ENCODE results near the gene ZNF768.

Gene ZNF768

DNA sequence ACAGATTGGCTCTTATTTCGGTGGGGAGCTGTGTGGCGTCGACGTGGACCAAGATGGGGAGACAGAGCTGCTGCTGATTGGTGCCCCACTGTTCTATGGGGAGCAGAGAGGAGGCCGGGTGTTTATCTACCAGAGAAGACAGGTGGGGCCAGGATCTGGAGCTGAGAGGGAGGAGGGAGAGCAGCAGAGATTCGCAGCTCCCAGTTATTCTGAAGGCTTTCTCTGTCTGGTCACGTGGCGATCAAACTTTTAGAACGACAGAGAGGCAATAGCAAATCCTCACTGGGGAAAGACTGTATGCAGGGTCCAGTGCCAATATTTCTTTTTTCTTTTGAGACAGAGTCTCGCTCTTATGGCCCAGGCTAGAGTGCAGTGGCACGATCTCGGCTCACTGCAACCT lies 31.7 kb downstream of the ZNF768 start:
- TF ChIP-seq, protein P1, sequence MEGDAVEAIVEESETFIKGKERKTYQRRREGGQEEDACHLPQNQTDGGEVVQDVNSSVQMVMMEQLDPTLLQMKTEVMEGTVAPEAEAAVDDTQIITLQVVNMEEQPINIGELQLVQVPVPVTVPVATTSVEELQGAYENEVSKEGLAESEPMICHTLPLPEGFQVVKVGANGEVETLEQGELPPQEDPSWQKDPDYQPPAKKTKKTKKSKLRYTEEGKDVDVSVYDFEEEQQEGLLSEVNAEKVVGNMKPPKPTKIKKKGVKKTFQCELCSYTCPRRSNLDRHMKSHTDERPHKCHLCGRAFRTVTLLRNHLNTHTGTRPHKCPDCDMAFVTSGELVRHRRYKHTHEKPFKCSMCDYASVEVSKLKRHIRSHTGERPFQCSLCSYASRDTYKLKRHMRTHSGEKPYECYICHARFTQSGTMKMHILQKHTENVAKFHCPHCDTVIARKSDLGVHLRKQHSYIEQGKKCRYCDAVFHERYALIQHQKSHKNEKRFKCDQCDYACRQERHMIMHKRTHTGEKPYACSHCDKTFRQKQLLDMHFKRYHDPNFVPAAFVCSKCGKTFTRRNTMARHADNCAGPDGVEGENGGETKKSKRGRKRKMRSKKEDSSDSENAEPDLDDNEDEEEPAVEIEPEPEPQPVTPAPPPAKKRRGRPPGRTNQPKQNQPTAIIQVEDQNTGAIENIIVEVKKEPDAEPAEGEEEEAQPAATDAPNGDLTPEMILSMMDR (IDR thresholded peaks at IDR 0.05; ENCODE audit: poor library complexity, severe bottlenecking) = no peak
- H3K27ac ChIP-seq (ENCODE audit: poor library complexity, severe bottlenecking) = no peak overlapping the region
- DNase-seq (ENCODE audit: low spot score) (no peak), ATAC-seq (ENCODE audit: low read depth) (no peak)
- no peaks in the 10 kb centered on the region for H3K9me3 ChIP-seq (ENCODE audit: severe bottlenecking)
- peaks cover 13% of the 10 kb centered on the region for H3K4me1 ChIP-seq (ENCODE audit: insufficient read depth, poor library complexity, severe bottlenecking)
- no peaks in the 10 kb centered on the region for H3K36me3 ChIP-seq (ENCODE audit: low read depth)
- no peaks in the 10 kb centered on the region for H3K27me3 ChIP-seq (ENCODE audit: insufficient read depth, poor library complexity, severe bottlenecking)
- no peak overlapping the region for H3K4me3 ChIP-seq (ENCODE audit: severe bottlenecking)

DNA sequence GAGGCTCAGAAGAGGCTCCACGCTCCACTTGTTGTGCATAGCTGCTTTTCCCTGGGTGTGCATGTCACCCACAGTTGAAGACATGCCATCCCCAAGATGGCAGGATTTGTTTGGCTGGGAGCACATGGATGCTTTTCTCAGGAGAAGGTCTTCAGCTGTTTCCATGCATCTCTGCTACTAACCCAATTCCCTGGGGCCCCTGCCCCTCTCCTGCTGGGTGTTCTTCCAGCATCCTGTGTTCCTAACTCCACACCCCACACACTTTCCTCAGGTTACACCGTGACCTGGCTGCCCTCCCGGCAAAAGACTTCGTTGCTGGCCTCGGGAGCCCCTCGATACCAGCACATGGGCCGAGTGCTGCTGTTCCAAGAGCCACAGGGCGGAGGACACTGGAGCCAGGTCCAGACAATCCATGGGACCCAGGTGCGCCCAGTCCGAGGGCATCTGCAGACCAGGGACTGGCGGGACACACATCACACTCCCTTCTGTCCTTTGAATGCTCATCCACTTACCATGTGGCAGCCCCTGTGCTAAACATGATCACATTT lies 32.4 kb downstream of the ZNF768 start:
- H3K27ac ChIP-seq (ENCODE audit: poor library complexity, severe bottlenecking) = no peak overlapping the region
- no peaks in the 10 kb centered on the region for H3K27me3 ChIP-seq (ENCODE audit: insufficient read depth, poor library complexity, severe bottlenecking)
- DNase-seq (ENCODE audit: low spot score) (no peak), ATAC-seq (ENCODE audit: low read depth) (no peak)
- no peaks in the 10 kb centered on the region for H3K36me3 ChIP-seq (ENCODE audit: low read depth)
- TF ChIP-seq, protein P1 (IDR thresholded peaks at IDR 0.05; ENCODE audit: poor library complexity, severe bottlenecking) = no peak
- H3K4me1 ChIP-seq (ENCODE audit: insufficient read depth, poor library complexity, severe bottlenecking) = peaks cover 13% of the 10 kb centered on the region
- no peaks in the 10 kb centered on the region for H3K9me3 ChIP-seq (ENCODE audit: severe bottlenecking)
- H3K4me3 ChIP-seq (ENCODE audit: severe bottlenecking) = no peak overlapping the region

DNA sequence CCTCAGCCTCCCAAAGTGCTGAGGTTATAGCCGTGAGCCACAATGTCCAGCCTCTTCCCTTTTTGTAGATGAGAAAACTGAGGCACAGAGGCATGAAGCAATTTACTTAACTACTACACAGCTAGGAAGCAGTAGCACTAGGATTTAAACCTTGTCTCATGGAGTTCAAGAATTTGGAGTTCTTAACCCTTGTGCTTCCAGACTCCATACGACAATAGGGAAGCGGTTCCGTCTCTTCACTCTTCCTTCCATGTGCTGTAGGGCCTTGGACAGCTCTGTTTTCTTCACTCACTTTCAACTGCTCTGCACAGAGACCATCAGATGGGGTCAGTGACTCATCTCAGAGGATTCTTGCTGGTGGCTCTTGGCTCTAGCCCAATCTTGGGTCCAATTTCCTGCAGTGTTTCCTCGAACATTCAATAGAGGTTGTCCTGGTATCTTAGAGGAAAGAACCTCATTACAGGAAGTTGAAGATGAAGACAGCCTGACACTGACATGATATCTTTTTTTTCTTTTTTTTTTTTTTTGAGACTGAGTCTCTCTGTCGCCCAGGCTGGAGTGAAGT lies 34.5 kb downstream of the ZNF768 start:
- DNase-seq (ENCODE audit: low spot score) (no peak), ATAC-seq (ENCODE audit: low read depth) (peak; percentile 47)
- H3K27ac ChIP-seq (ENCODE audit: poor library complexity, severe bottlenecking) = peak overlapping the region; percentile 55
- no peaks in the 10 kb centered on the region for H3K27me3 ChIP-seq (ENCODE audit: insufficient read depth, poor library complexity, severe bottlenecking)
- no peaks in the 10 kb centered on the region for H3K36me3 ChIP-seq (ENCODE audit: low read depth)
- no peak overlapping the region for H3K4me3 ChIP-seq (ENCODE audit: severe bottlenecking)
- H3K4me1 ChIP-seq (ENCODE audit: insufficient read depth, poor library complexity, severe bottlenecking) = peaks cover 13% of the 10 kb centered on the region
- TF ChIP-seq, protein P1 (IDR thresholded peaks at IDR 0.05; ENCODE audit: poor library complexity, severe bottlenecking) = peak; percentile 12
- H3K9me3 ChIP-seq (ENCODE audit: severe bottlenecking) = no peaks in the 10 kb centered on the region

DNA sequence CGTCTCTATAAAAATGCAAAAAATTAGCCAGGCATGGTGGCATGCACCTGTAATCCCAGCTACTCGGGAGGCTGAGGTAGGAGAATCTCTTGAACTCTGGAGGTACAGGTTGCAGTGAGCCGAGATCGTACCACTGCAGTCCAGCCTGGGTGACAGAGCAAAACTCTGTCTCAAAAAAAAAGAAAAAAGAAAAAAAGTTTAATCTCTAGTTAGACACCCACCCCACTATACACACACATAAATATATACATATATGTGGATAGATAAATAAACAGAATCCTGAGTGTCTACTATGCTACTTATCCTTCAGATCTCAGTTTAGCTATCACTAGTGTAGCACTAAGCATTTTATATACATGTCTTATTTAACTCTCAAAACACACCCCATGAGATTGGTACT lies 35.1 kb downstream of the ZNF768 start:
- H3K4me3 ChIP-seq (ENCODE audit: severe bottlenecking) = no peak overlapping the region
- H3K4me1 ChIP-seq (ENCODE audit: insufficient read depth, poor library complexity, severe bottlenecking) = peaks cover 13% of the 10 kb centered on the region
- ATAC-seq (ENCODE audit: low read depth) (no peak), DNase-seq (ENCODE audit: low spot score) (no peak)
- peak overlapping the region; percentile 55 for H3K27ac ChIP-seq (ENCODE audit: poor library complexity, severe bottlenecking)
- H3K27me3 ChIP-seq (ENCODE audit: insufficient read depth, poor library complexity, severe bottlenecking) = no peaks in the 10 kb centered on the region
- H3K36me3 ChIP-seq (ENCODE audit: low read depth) = no peaks in the 10 kb centered on the region
- no peaks in the 10 kb centered on the region for H3K9me3 ChIP-seq (ENCODE audit: severe bottlenecking)
- TF ChIP-seq, protein P1 (IDR thresholded peaks at IDR 0.05; ENCODE audit: poor library complexity, severe bottlenecking) = no peak

DNA sequence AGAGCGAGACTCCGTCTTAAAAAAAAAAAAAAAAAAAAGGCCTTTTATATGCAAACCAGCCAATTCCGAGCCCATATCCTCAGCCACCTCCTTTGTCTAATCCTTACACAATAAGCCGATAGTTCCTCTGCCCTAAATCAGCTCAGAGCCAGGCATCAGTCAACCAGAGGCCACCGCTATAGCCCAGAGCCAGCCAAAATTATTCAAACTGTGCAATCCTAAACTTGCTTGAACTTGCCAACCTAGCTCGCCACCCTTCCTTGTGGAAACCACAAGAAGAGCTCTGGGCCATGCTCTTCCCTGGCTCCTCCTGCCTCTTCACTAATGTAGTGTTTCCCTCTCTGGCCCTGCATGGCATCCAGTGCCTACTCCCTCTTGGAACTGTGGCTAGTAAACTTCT lies 36.2 kb downstream of the ZNF768 start:
- Histone ChIP-seq H3K36me3 (ENCODE audit: low read depth) (no peaks in the 10 kb centered on the region), H3K27ac (ENCODE audit: poor library complexity, severe bottlenecking) (peak overlapping the region; percentile 55), H3K4me3 (ENCODE audit: severe bottlenecking) (no peak overlapping the region), H3K27me3 (ENCODE audit: insufficient read depth, poor library complexity, severe bottlenecking) (no peaks in the 10 kb centered on the region), H3K4me1 (ENCODE audit: insufficient read depth, poor library complexity, severe bottlenecking) (peaks cover 13% of the 10 kb centered on the region), H3K9me3 (ENCODE audit: severe bottlenecking) (no peaks in the 10 kb centered on the region)
- DNase-seq (ENCODE audit: low spot score) = peak; percentile 81
- peak; percentile 96 for ATAC-seq (ENCODE audit: low read depth)
- TF ChIP-seq, protein P1 (IDR thresholded peaks at IDR 0.05; ENCODE audit: poor library complexity, severe bottlenecking) = no peak
